IPS-18c (cell line): ENCODE data around the gene MORC2.

Source experiments
- H3K4me3 ChIP-seq: 2 replicates; pipeline ENCODE4 v1.7.0; 2013; ENCODE audit warnings: low read depth, mild to moderate bottlenecking, low read length, moderate library complexity; ENCODE audit not compliant: insufficient read depth
- H3K9me3 ChIP-seq: one replicate; pipeline ENCODE4 v1.6.1; 2013; ENCODE audit warnings: mild to moderate bottlenecking, low read length, moderate library complexity; ENCODE audit not compliant: control insufficient read depth, insufficient read depth

Gene MORC2

GRCh38 chr22:30931541-30932300, 36.9 kb downstream of the MORC2 start:
- H3K9me3 ChIP-seq = no peaks in the 10 kb centered on the region
- no peak overlapping the region for H3K4me3 ChIP-seq

GRCh38 chr22:30930228-30930627, 38.3 kb downstream of the MORC2 start:
- H3K9me3 ChIP-seq = no peaks in the 10 kb centered on the region
- no peak overlapping the region for H3K4me3 ChIP-seq

GRCh38 chr22:30928401-30928800, 40.2 kb downstream of the MORC2 start:
- H3K4me3 ChIP-seq = no peak overlapping the region
- no peaks in the 10 kb centered on the region for H3K9me3 ChIP-seq

- Histone ChIP-seq H3K4me3 (no peak overlapping the region), H3K9me3 (no peaks in the 10 kb centered on the region)
Observed at GRCh38 chr22:30927806-30928205, 40.8 kb downstream of the MORC2 start.

GRCh38 chr22:30926706-30927105, 41.9 kb downstream of the MORC2 start:
- H3K9me3 ChIP-seq = no peaks in the 10 kb centered on the region
- no peak overlapping the region for H3K4me3 ChIP-seq

GRCh38 chr22:30925667-30926066, 42.9 kb downstream of the MORC2 start:
- no peak overlapping the region for H3K4me3 ChIP-seq

GRCh38 chr22:30923168-30923900, 45.2 kb downstream of the MORC2 start:
- Histone ChIP-seq H3K4me3 (no peak overlapping the region), H3K9me3 (no peaks in the 10 kb centered on the region)

More at GRCh38 chr22:30925667-30926066, 42.9 kb downstream of the MORC2 start:
- H3K9me3 ChIP-seq = no peaks in the 10 kb centered on the region

GRCh38 chr22:30922151-30922611, 46.4 kb downstream of the MORC2 start:
- no peak overlapping the region for H3K4me3 ChIP-seq

GRCh38 chr22:30921108-30921507, 47.5 kb downstream of the MORC2 start:
- Histone ChIP-seq H3K4me3 (no peak overlapping the region), H3K9me3 (no peaks in the 10 kb centered on the region)

More at GRCh38 chr22:30922151-30922611, 46.4 kb downstream of the MORC2 start:
- H3K9me3 ChIP-seq = no peaks in the 10 kb centered on the region

GRCh38 chr22:30920407-30920806, 48.2 kb downstream of the MORC2 start:
- Histone ChIP-seq H3K4me3 (no peak overlapping the region), H3K9me3 (no peaks in the 10 kb centered on the region)

GRCh38 chr22:30919973-30920372, 48.6 kb downstream of the MORC2 start:
- Histone ChIP-seq H3K9me3 (no peaks in the 10 kb centered on the region), H3K4me3 (no peak overlapping the region)

- no peak overlapping the region for H3K4me3 ChIP-seq
- H3K9me3 ChIP-seq = no peaks in the 10 kb centered on the region
Observed at GRCh38 chr22:30918761-30919160, 49.8 kb downstream of the MORC2 start.

- H3K4me3 ChIP-seq = no peak overlapping the region
- H3K9me3 ChIP-seq = no peaks in the 10 kb centered on the region
Observed at GRCh38 chr22:30910358-30910757, 58.2 kb downstream of the MORC2 start.

- Histone ChIP-seq H3K9me3 (no peaks in the 10 kb centered on the region), H3K4me3 (no peak overlapping the region)
Observed at GRCh38 chr22:30909306-30909705, 59.3 kb downstream of the MORC2 start.

- Histone ChIP-seq H3K9me3 (no peaks in the 10 kb centered on the region), H3K4me3 (no peak overlapping the region)
Observed at GRCh38 chr22:30908051-30908461, 60.5 kb downstream of the MORC2 start.

- Histone ChIP-seq H3K9me3 (no peaks in the 10 kb centered on the region), H3K4me3 (no peak overlapping the region)
Observed at GRCh38 chr22:30906946-30907345, 61.6 kb downstream of the MORC2 start.

GRCh38 chr22:30906411-30906810, 62.2 kb downstream of the MORC2 start:
- H3K9me3 ChIP-seq = no peaks in the 10 kb centered on the region
- no peak overlapping the region for H3K4me3 ChIP-seq

- Histone ChIP-seq H3K9me3 (no peaks in the 10 kb centered on the region), H3K4me3 (no peak overlapping the region)
Observed at GRCh38 chr22:30905696-30906341, 62.8 kb downstream of the MORC2 start.
